Cardiac muscle cell (in vitro differentiated cells and primary cell): ENCODE results near the gene TMEM128. TPM values are rescaled to one million over a fixed set of nuclear protein-coding genes. Genes with fewer than 3 reads are reported as not detected.

Source experiments
- DNase-seq, 2 donors: peaks; one replicate each; pipeline versions ENCODE4 v3.0.0 to v3.0.0-alpha.2; 2010 to 2017; ENCODE audit warnings: low read depth in 1 of 2, low spot score in 1 of 2
- H3K27ac ChIP-seq: fragments of 200-600 bp; sonication (generic); 2 replicates; pipeline ENCODE4 v1.5.1; 2016
- H3K27me3 ChIP-seq: fragments of 200-600 bp; sonication (generic); 2 replicates; pipeline ENCODE4 v1.6.0; 2016; ENCODE audit warnings: control low read depth
- H3K36me3 ChIP-seq: fragments of 200-600 bp; sonication (generic); 2 replicates; pipeline ENCODE4 v1.5.1; 2016; ENCODE audit warnings: control low read depth
- H3K4me1 ChIP-seq: fragments of 200-600 bp; sonication (generic); 2 replicates; pipeline ENCODE4 v1.8.1; 2017; ENCODE audit warnings: low read depth, mild to moderate bottlenecking, mixed run types
- H3K4me3 ChIP-seq: fragments of 200-600 bp; sonication (generic); 2 replicates; pipeline ENCODE4 v1.5.1; 2016; ENCODE audit warnings: mild to moderate bottlenecking
- H3K9me3 ChIP-seq: fragments of 200-600 bp; sonication (generic); 2 replicates; pipeline ENCODE4 v1.5.1; 2017; ENCODE audit warnings: low read depth, mild to moderate bottlenecking, control low read depth
- CTCF ChIP-seq: IDR thresholded peaks from 2 replicates; pipeline ENCODE4 v1.5.1; 2012; ENCODE audit warnings: low read depth, mild to moderate bottlenecking, low read length
- polyA plus RNA-seq: library from polyadenylated mRNA; unstranded; fragments of >200 nt; fragmentation: Nextera tagmentation; extraction: Ambion mirVana; gene quantifications from 2 replicates; pipeline ENCODE4 v1.2.1, GENCODE V29; 2016
- total RNA-seq: library from RNA; depleted of rRNA; stranded (reverse); fragments of >200 nt; gene quantifications from 2 replicates; pipeline ENCODE4 v1.2.3, GENCODE V29; 2016

The TMEM128 gene
- total and polyA plus RNA-seq, 2 experiments from 2014 or later = 15.2 to 50.5 TPM

GRCh38 chr4:4289055-4289454, 41.0 kb upstream of the TMEM128 start:
- H3K36me3 ChIP-seq = no peaks in the 10 kb centered on the region
- TF ChIP-seq CTCF = no peak
- DNase-seq = no peak
- peak overlapping the region; percentile 85 for H3K4me3 ChIP-seq
- H3K27me3 ChIP-seq = no peaks in the 10 kb centered on the region
- peaks cover 23% of the 10 kb centered on the region for H3K4me1 ChIP-seq
- no peak overlapping the region for H3K27ac ChIP-seq
- H3K9me3 ChIP-seq = no peaks in the 10 kb centered on the region

- H3K27ac ChIP-seq = no peak overlapping the region
- no peak overlapping the region for H3K4me3 ChIP-seq
- no peaks in the 10 kb centered on the region for H3K36me3 ChIP-seq
- H3K4me1 ChIP-seq = peaks cover 23% of the 10 kb centered on the region
- no peak for DNase-seq
- H3K9me3 ChIP-seq = no peaks in the 10 kb centered on the region
- no peak for TF ChIP-seq CTCF
- no peaks in the 10 kb centered on the region for H3K27me3 ChIP-seq
Measured at GRCh38 chr4:4288098-4288497, 40.1 kb upstream of the TMEM128 start.

GRCh38 chr4:4284827-4285618, 37.0 kb upstream of the TMEM128 start:
- no peak overlapping the region for H3K4me3 ChIP-seq
- H3K27me3 ChIP-seq = no peaks in the 10 kb centered on the region
- no peaks in the 10 kb centered on the region for H3K9me3 ChIP-seq
- H3K27ac ChIP-seq = peak overlapping the region; percentile 83
- TF ChIP-seq CTCF = no peak
- H3K36me3 ChIP-seq = peaks cover 17% of the 10 kb centered on the region
- DNase-seq = peak; percentile 9 to 21
- H3K4me1 ChIP-seq = peaks cover 15% of the 10 kb centered on the region

- Histone ChIP-seq H3K27me3 (no peaks in the 10 kb centered on the region), H3K9me3 (no peaks in the 10 kb centered on the region), H3K36me3 (peaks cover 35% of the 10 kb centered on the region), H3K4me3 (no peak overlapping the region), H3K4me1 (peaks cover 15% of the 10 kb centered on the region), H3K27ac (no peak overlapping the region)
- TF ChIP-seq CTCF = no peak
- DNase-seq = no peak
Measured at GRCh38 chr4:4281787-4282186, 33.8 kb upstream of the TMEM128 start.

- DNase-seq = no peak
- H3K36me3 ChIP-seq = peaks cover 48% of the 10 kb centered on the region
- H3K27me3 ChIP-seq = no peaks in the 10 kb centered on the region
Measured at GRCh38 chr4:4277531-4277930, 29.5 kb upstream of the TMEM128 start.

More at GRCh38 chr4:4277531-4277930, 29.5 kb upstream of the TMEM128 start:
- H3K27ac ChIP-seq = no peak overlapping the region
- H3K4me3 ChIP-seq = no peak overlapping the region
- H3K4me1 ChIP-seq = no peaks in the 10 kb centered on the region
- H3K9me3 ChIP-seq = no peaks in the 10 kb centered on the region
- no peak for TF ChIP-seq CTCF
